ENCODE measurements around the gene CLMP.

CLMP gene

DNA sequence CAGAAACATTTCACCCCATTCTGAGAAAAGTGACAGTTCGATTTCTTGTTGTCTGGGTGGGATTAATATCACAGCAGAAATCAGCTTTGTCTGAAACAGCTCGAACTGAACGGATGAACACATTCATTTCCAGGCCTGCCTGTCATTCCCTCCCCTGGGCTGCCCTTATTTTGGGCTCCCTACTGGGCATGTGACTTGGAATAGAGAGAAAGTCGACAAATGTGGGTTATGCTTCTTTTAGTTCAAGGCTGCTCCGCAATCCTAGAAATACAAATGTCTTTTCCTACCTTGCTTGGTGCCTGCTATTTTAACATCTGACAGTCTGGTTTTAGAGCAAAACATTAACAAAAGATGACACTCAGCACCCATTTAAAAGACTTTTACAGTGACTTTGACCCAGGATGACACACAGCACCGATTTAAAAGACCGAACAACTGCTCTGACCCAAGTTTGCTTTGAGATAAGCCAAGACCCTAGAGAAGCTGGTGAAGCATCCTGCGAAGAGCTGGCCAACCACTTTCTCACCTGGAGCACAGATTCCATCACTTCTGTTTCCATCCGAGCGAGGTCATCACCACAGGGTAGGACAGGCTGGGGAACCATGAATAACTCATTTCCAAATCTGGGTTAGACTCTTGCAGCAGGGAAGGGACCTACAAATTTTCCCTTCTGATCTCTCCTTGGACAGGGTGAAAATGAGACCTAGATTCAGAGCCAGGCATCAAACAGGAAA lies 13.1 kb downstream of the CLMP start:
- no peak for TF ChIP-seq JUND (IDR thresholded peaks at IDR 0.05; ENCODE audit: low read depth)
- DNase-seq (ENCODE audit: low read depth in 1 of 2, low spot score in 1 of 2) = no peak
- in situ Hi-C loops (cut with HindIII; ENCODE audit: low pct_unique_long_range_greater_than_20kb, low sequenced_read_pairs) = no loop called here

DNA sequence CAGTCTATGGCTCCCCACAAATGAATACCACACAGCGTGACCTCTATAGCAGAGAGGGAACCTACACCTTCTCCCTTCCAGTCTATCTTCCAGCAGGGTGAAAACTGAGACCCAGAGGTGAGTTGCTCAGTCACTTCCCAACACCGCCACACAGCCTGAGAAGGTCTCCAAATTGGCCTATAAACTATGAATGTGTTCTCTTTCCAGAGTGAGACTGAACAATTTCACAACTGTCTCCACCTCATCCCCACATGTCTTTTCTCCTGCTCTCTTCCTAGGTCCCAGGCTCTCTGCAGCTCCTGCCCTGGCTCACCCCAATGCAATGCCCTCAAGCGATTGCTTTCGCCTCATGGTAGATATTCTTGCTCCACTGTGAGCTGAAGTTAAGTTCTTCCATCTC lies 14.0 kb downstream of the CLMP start:
- no peak for TF ChIP-seq JUND (IDR thresholded peaks at IDR 0.05; ENCODE audit: low read depth)
- in situ Hi-C loops (cut with HindIII; ENCODE audit: low pct_unique_long_range_greater_than_20kb, low sequenced_read_pairs) = no loop called here
- DNase-seq (ENCODE audit: low read depth in 1 of 2, low spot score in 1 of 2) = no peak

DNA sequence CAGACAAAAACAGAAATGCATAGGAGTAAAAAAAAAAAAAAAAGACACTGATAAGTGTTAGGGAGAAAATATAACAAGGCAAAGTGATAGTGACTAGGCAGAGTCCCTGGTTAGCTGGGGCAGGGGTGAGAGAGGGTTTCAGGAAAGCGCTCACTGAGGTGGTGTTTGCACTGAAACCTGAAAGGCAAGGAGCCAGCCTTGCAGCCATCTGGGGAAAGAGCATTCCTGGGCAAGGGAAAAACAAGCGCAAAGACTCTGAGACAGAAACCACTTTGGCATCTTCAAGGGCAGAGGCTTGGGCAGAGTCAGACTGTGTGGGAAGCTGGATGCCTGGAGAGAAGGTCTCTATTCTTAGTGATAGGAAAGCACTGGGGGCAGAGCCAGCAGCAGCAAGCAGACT lies 14.5 kb downstream of the CLMP start:
- DNase-seq (ENCODE audit: low read depth in 1 of 2, low spot score in 1 of 2) = peak; percentile 70 to 90
- in situ Hi-C loops (cut with HindIII; ENCODE audit: low pct_unique_long_range_greater_than_20kb, low sequenced_read_pairs) = no loop called here
- TF ChIP-seq JUND (IDR thresholded peaks at IDR 0.05; ENCODE audit: low read depth) = no peak

DNA sequence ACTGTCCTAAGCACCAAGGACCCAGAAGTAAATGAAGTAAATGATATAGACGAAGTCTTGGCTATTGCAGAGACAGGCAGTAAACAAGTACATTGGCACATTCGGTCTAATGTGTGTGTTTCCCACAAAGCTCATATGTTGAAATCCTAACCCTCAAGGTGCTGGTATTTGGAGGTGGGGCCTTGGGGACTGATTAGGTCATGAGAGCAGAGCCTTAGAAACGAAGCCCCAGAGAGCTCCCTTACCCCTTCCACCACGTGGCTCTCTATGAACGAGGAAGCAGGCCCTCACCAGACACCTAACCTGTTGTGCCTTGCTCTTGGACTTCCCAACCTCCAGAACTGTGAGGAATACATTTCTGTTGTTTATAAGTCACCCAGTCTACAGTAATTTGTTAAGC lies 14.9 kb downstream of the CLMP start:
- peak in 1 of 2 experiments; percentile 80 for DNase-seq (ENCODE audit: low read depth in 1 of 2, low spot score in 1 of 2)
- in situ Hi-C loops (cut with HindIII; ENCODE audit: low pct_unique_long_range_greater_than_20kb, low sequenced_read_pairs) = no loop called here
- TF ChIP-seq JUND (IDR thresholded peaks at IDR 0.05; ENCODE audit: low read depth) = no peak

DNA sequence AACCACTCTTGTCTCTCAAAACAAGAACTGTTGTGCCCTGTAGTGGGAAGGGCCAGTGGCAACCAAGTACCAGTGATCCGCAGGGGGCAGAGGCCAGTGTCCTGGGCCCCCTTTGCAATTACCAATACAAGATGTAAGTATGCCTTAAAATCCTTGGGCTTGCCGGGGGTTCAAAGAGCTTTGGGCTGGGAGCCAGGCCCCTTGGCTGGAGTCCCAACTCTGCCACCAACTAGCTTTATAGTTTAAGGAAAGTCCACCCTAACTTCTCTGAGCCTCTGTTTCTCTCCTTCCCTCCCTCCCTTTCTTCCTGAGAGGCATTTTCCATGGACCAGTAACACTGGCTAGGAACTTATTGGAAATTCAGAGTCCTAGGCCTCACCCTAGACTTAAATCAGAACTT lies 15.5 kb downstream of the CLMP start:
- TF ChIP-seq JUND (IDR thresholded peaks at IDR 0.05; ENCODE audit: low read depth) = no peak
- no peak for DNase-seq (ENCODE audit: low read depth in 1 of 2, low spot score in 1 of 2)
- in situ Hi-C loops (cut with HindIII; ENCODE audit: low pct_unique_long_range_greater_than_20kb, low sequenced_read_pairs) = no loop called here

DNA sequence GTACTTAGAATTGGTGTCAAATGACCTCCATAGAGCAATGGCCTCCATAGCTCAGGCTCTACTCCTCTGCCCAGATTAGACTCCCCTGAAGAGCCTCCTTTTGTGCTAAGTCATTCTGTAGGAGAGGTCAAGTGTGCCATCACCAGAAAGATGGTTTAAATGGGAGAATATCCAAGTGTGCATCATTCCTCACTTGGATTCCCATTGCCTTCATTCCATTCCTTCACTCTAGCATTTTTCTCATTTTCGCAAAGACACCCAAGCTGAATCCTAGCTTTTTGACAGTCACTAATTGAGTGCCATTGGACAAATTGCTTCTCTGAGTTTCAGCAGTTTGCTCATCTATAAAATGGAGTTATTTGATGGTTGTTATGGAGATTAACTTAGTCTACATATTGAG lies 16.9 kb downstream of the CLMP start:
- TF ChIP-seq JUND (IDR thresholded peaks at IDR 0.05; ENCODE audit: low read depth) = no peak
- no peak for DNase-seq (ENCODE audit: low read depth in 1 of 2, low spot score in 1 of 2)
- in situ Hi-C loops (cut with HindIII; ENCODE audit: low pct_unique_long_range_greater_than_20kb, low sequenced_read_pairs) = no loop called here

DNA sequence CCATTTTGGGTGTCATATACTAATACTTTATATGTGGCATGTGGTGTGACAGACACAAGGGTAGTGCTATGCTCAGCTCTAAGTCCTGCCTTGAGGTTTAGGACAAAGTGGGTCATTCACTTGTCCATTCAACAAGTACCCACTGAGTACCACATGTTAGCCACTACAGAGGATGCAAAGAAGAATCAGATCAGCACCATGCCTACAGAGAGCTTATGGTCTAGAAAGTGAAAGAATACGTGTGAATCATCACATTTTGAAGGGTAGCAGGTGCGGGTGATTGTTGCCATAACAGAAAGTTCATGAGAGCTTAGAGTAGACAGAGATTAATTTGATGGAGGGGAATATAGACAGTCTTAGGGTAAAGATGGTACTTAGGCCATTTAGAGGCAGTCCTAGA lies 18.3 kb downstream of the CLMP start:
- TF ChIP-seq JUND (IDR thresholded peaks at IDR 0.05; ENCODE audit: low read depth) = no peak
- no peak for DNase-seq (ENCODE audit: low read depth in 1 of 2, low spot score in 1 of 2)
- in situ Hi-C loops (cut with HindIII; ENCODE audit: low pct_unique_long_range_greater_than_20kb, low sequenced_read_pairs) = no loop called here

DNA sequence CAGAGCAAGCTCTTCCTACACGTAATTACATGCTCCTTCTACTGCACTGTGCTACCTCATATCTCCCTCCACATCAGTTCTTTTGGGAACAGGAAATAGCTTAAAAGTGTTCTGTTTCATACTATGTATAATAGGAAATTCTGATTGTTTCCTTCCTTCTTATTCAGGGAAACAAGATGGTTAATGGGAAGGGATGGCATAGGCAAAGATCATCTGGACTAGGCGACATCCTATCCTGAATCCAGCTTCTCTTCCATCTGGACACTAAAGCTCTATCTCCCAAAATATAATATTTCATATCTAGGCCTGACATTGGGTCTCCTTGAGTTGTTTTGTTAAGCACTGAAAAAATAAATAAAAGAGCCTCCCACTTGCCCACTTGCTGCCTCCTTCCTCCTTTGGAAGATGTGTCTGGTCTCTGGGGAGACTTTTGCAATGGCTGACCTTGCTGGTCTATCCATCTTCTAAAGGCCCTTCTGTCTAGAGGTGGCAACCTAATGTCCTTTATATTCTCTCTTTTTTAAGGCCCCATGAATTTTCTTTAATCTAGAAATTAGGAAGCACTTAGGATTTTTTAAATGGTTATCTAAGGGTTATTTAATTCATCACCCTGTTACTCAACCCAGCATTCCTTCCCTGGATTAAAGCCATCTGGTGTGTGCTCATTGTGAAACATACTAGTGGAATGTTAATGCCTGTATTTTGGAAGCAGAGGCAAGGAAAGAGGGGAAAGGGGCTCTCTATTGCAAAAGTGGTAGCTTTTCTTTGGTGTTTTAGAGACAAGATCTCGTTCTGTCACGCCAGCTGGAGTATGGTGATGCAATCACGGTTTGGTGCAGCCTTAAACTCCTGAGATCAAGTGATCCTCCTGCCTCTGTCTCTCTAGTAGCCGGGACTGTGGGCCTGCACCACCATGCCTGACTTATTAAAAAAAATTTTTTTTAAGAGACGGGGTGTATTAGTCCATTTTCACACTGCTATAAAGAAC lies 20.6 kb downstream of the CLMP start:
- DNase-seq (ENCODE audit: low read depth in 1 of 2, low spot score in 1 of 2) = peak in 1 of 2 experiments; percentile 65
- in situ Hi-C loops (cut with HindIII; ENCODE audit: low pct_unique_long_range_greater_than_20kb, low sequenced_read_pairs) = no loop called here
- TF ChIP-seq JUND (IDR thresholded peaks at IDR 0.05; ENCODE audit: low read depth) = no peak

DNA sequence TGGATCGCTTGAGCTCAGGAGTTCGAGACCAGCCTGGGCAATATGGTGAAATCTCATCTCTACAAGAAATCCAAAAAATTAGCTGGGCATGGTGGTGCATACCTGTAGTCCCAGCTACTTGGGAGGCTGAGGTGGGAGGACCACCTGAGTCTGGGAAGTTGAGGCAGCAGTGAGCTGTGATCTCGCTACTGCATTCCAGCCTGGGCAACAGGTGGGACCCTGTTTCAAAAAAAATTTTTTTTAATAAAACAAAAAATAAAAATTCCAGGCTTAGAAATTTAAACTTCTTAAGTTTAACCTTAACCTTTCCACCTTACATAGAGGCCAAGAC lies 21.2 kb downstream of the CLMP start:
- no peak for TF ChIP-seq JUND (IDR thresholded peaks at IDR 0.05; ENCODE audit: low read depth)
- in situ Hi-C loops (cut with HindIII; ENCODE audit: low pct_unique_long_range_greater_than_20kb, low sequenced_read_pairs) = no loop called here
- no peak for DNase-seq (ENCODE audit: low read depth in 1 of 2, low spot score in 1 of 2)

DNA sequence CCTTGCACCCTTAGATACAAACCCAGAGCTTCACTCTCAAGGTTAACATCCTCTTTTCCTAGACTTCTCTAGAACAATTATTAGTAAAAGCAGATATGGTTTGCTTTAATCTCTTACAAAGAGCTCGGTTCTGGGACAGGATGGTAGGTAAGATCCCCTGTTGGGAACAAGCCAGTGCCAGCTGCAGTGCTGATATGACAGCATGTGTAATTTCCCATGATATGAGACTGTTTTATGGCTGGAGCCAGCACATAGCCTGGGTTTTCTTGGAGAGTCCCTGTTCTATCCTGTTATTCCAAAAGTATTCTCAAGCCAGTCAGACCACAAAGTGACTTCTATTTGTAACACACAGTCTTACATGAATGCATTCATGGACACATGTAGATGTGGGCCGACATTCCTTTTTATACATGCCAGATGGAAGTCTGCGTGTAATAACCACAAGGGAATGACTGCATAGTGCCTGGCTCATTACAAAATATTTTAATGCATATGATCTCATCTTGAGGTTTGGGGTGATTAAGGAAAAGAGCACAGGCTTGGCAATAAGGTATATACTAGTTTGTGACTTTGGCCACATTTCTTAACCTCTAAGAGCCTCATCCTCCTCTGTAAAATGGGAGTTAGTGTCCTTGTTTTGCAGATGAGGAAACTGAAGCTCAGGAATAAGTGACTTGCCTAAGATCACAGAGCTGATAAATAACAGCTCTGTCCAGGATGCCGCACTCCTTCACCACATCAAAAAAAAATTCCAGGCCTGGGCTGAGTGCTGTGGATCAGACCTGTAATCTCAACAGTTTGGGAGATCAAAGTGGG lies 21.8 kb downstream of the CLMP start:
- DNase-seq (ENCODE audit: low read depth in 1 of 2, low spot score in 1 of 2) = no peak
- in situ Hi-C loops (cut with HindIII; ENCODE audit: low pct_unique_long_range_greater_than_20kb, low sequenced_read_pairs) = no loop called here
- TF ChIP-seq JUND (IDR thresholded peaks at IDR 0.05; ENCODE audit: low read depth) = no peak

DNA sequence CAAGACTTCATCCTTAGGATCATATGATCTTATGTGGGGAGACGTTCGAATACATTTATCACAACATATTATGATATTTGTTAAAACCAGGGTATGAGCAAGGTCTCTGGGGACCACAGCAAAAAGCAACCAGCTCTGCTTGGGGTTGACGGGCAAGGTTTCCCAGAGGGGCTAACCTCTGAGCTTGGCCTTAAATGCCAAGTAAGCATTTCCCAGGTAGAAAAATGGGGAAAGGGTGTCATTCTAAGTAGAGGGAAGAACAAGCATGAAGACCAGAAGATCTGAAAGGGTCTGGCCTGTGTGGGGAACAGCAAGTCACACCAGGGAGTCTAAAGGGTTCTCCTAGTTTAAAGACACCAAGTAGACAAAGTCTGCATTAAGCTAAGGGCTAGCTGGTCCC lies 24.1 kb downstream of the CLMP start:
- TF ChIP-seq JUND (IDR thresholded peaks at IDR 0.05; ENCODE audit: low read depth) = no peak
- in situ Hi-C loops (cut with HindIII; ENCODE audit: low pct_unique_long_range_greater_than_20kb, low sequenced_read_pairs) = no loop called here
- DNase-seq (ENCODE audit: low read depth in 1 of 2, low spot score in 1 of 2) = no peak

DNA sequence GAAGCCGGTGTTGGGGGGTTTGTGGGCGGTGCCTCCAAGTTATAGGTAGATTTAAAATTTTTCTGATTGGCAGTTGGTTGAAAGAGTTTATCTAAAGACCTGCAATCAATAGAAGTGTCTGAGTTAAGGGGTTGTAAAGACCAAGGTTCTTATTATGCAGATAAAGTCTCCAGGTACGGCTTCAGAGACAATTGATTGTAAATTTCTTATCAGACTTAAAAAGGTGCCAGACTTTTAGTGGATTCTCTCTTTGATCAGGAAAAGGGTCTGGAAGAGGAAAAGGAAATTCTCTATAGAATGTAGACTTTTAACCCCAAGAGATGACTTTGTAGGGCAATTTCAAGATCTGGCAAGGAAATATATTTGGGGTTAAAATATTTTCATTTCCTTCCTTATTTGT lies 25.2 kb downstream of the CLMP start:
- no peak for TF ChIP-seq JUND (IDR thresholded peaks at IDR 0.05; ENCODE audit: low read depth)
- DNase-seq (ENCODE audit: low read depth in 1 of 2, low spot score in 1 of 2) = no peak
- in situ Hi-C loops (cut with HindIII; ENCODE audit: low pct_unique_long_range_greater_than_20kb, low sequenced_read_pairs) = no loop called here

Data from T47D (cell line).